ENCODE measurements around the gene E2F6.

- TF ChIP-seq NONO (IDR thresholded peaks at IDR 0.05) (no peak), NONO (CRISPR knock-in tag; conservative IDR thresholded peaks at IDR 0.05) (no peak), PREB (CRISPR knock-in tag; IDR thresholded peaks at IDR 0.05) (no peak), FOXO1 (CRISPR knock-in tag; IDR thresholded peaks at IDR 0.05) (no peak), ETS1 (CRISPR knock-in tag; IDR thresholded peaks at IDR 0.05) (no peak), POLR2A (IDR thresholded peaks at IDR 0.05; ENCODE audit: insufficient read depth in 1 of 2, low read depth in 2 of 2, low read length in 2 of 2) (no peak), CERS6 (CRISPR knock-in tag; IDR thresholded peaks at IDR 0.05) (no peak), ATF7 (IDR thresholded peaks at IDR 0.05) (no peak), ATF7 (CRISPR knock-in tag; IDR thresholded peaks at IDR 0.05) (no peak), DRAP1 (CRISPR knock-in tag; IDR thresholded peaks at IDR 0.05) (no peak), ELF3 (CRISPR knock-in tag; IDR thresholded peaks at IDR 0.05) (no peak), TIGD3 (CRISPR knock-in tag; IDR thresholded peaks at IDR 0.05; ENCODE audit: borderline replicate concordance) (no peak), BRCA1 (CRISPR knock-in tag; IDR thresholded peaks at IDR 0.05) (no peak)
Measured at GRCh38 chr2:11491348-11491933, 25.5 kb upstream of the E2F6 start.

Data from HepG2 (cell line).